Measurements from ENCODE around the gene ZNF232. TPM values are rescaled to one million over a fixed set of nuclear protein-coding genes. Genes with fewer than 3 reads are reported as not detected.
"Not testable (repeated sequence)": the region's sequence is repeated elsewhere in the genome, so short reads cannot be mapped to it uniquely, and the experiment has no call there.

The ZNF232 gene
- total RNA-seq, 4 donors from 2014 or later, result 3.7 to 6.7 (median 5.0) TPM

- H3K27me3 ChIP-seq, result no peaks in the 10 kb centered on the region
- H3K36me3 ChIP-seq, result no peaks in the 10 kb centered on the region
- H3K4me1 ChIP-seq, result no peaks in the 10 kb centered on the region
- WGBS, result 79% methylated on average over 5 of the region's 14 CpGs
- no peak overlapping the region for H3K4me3 ChIP-seq
- TF ChIP-seq POLR2A (IDR thresholded peaks at IDR 0.05), result no peak
- no peak for TF ChIP-seq EP300 (IDR thresholded peaks at IDR 0.05)
- no peak for TF ChIP-seq POLR2AphosphoS5 (IDR thresholded peaks at IDR 0.05)
- TF ChIP-seq, protein P1, sequence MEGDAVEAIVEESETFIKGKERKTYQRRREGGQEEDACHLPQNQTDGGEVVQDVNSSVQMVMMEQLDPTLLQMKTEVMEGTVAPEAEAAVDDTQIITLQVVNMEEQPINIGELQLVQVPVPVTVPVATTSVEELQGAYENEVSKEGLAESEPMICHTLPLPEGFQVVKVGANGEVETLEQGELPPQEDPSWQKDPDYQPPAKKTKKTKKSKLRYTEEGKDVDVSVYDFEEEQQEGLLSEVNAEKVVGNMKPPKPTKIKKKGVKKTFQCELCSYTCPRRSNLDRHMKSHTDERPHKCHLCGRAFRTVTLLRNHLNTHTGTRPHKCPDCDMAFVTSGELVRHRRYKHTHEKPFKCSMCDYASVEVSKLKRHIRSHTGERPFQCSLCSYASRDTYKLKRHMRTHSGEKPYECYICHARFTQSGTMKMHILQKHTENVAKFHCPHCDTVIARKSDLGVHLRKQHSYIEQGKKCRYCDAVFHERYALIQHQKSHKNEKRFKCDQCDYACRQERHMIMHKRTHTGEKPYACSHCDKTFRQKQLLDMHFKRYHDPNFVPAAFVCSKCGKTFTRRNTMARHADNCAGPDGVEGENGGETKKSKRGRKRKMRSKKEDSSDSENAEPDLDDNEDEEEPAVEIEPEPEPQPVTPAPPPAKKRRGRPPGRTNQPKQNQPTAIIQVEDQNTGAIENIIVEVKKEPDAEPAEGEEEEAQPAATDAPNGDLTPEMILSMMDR (IDR thresholded peaks at IDR 0.05), result no peak
- no peak overlapping the region for H3K27ac ChIP-seq
- no peaks in the 10 kb centered on the region for H3K9me3 ChIP-seq
- no peak for DNase-seq (ENCODE audit: low spot score in 2 of 2)
These were observed 24.3 kb upstream of the ZNF232 start for GRCh38 chr17:5135726-5136579.

- H3K36me3 ChIP-seq; H3K4me3 ChIP-seq; H3K9me3 ChIP-seq; DNase-seq (ENCODE audit: low spot score in 2 of 2); H3K4me1 ChIP-seq; H3K27ac ChIP-seq; H3K27me3 ChIP-seq: not testable (repeated sequence)
- WGBS, result 81% methylated on average over 5 of the region's 8 CpGs
These were observed 23.5 kb upstream of the ZNF232 start for GRCh38 chr17:5135131-5135712.

- WGBS, result 81% methylated on average over 11 of the region's 11 CpGs
- not testable (repeated sequence) for H3K27ac ChIP-seq; H3K4me3 ChIP-seq; H3K9me3 ChIP-seq; H3K4me1 ChIP-seq; DNase-seq (ENCODE audit: low spot score in 2 of 2); H3K27me3 ChIP-seq; H3K36me3 ChIP-seq
These were observed 22.9 kb upstream of the ZNF232 start for GRCh38 chr17:5134571-5134970.

DNA sequence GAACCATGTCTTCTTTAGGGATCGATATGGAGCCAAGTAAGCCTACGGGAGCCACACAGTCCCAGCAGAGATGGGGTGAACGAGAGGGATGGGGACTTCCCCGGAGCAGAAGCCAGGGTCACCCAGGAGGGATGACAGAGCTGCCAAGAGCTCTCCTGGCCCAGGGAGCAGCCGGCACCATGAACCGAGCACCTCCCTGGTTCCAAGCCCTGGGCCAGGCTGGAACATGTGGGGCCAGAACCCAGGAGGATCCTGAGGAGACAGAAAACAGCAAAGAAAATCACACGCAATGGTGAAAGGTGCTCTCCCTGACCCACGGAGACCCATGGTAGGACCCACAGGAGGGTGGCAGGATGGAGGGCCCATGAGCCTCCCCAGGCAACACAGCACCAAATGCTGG, 22.3 kb upstream of the ZNF232 start:
- not testable (repeated sequence) for H3K4me3 ChIP-seq, H3K9me3 ChIP-seq, H3K27ac ChIP-seq, H3K4me1 ChIP-seq, H3K36me3 ChIP-seq, H3K27me3 ChIP-seq
- WGBS, result 96% methylated on average over 6 of the region's 8 CpGs
- peak in 1 of 2 donors; percentile 25 for DNase-seq (ENCODE audit: low spot score in 2 of 2)

- H3K4me3 ChIP-seq, result no peak overlapping the region
- H3K27me3 ChIP-seq, result no peaks in the 10 kb centered on the region
- no peaks in the 10 kb centered on the region for H3K36me3 ChIP-seq
- TF ChIP-seq POLR2AphosphoS5 (IDR thresholded peaks at IDR 0.05) (no peak), POLR2A (IDR thresholded peaks at IDR 0.05) (no peak), EP300 (IDR thresholded peaks at IDR 0.05) (no peak)
- TF ChIP-seq, protein P1 (IDR thresholded peaks at IDR 0.05), result no peak
- WGBS, result 91% methylated on average over 8 of the region's 8 CpGs
- H3K9me3 ChIP-seq, result no peaks in the 10 kb centered on the region
- DNase-seq (ENCODE audit: low spot score in 2 of 2), result peak; percentile 20 to 37
- no peaks in the 10 kb centered on the region for H3K4me1 ChIP-seq
- H3K27ac ChIP-seq, result no peak overlapping the region
These were observed 21.6 kb upstream of the ZNF232 start for GRCh38 chr17:5133311-5133710.

GRCh38 chr17:5132503-5133225, 21.0 kb upstream of the ZNF232 start:
- 89% methylated on average over 10 of the region's 15 CpGs for WGBS
- peak in 1 of 2 donors; percentile 49 for DNase-seq (ENCODE audit: low spot score in 2 of 2)
- not testable (repeated sequence) for H3K4me1 ChIP-seq

GRCh38 chr17:5131799-5132502, 20.3 kb upstream of the ZNF232 start:
- not testable (repeated sequence) for H3K27ac ChIP-seq, H3K27me3 ChIP-seq, H3K36me3 ChIP-seq, H3K9me3 ChIP-seq, H3K4me3 ChIP-seq, H3K4me1 ChIP-seq
- peak in 1 of 2 donors; percentile 41 for DNase-seq (ENCODE audit: low spot score in 2 of 2)
- WGBS, result 87% methylated on average over 6 of the region's 16 CpGs

More at GRCh38 chr17:5132503-5133225, 21.0 kb upstream of the ZNF232 start:
- H3K36me3 ChIP-seq, H3K27me3 ChIP-seq, H3K4me3 ChIP-seq, H3K27ac ChIP-seq, H3K9me3 ChIP-seq: not testable (repeated sequence)

Measured in suprapubic skin (tissue), 4 donors.